ENCODE measurements around the gene STIM2.

Gene STIM2

GRCh38 chr4:27005501-27005900 is 144.9 kb downstream of the STIM2 start:
- DNase-seq (ENCODE audit: low spot score): no peak
- Histone ChIP-seq H3K4me3 (no peak overlapping the region), H3K27ac (no peak overlapping the region)
- TF ChIP-seq CTCF (IDR thresholded peaks at IDR 0.05): no peak

GRCh38 chr4:27005905-27006590 is 145.4 kb downstream of the STIM2 start:
- DNase-seq (ENCODE audit: low spot score): no peak
- no peak for TF ChIP-seq CTCF (IDR thresholded peaks at IDR 0.05)
- H3K4me3 ChIP-seq: no peak overlapping the region
- no peak overlapping the region for H3K27ac ChIP-seq

GRCh38 chr4:27006646-27007045 is 146.0 kb downstream of the STIM2 start:
- Histone ChIP-seq H3K27ac (no peak overlapping the region), H3K4me3 (no peak overlapping the region)
- no peak for DNase-seq (ENCODE audit: low spot score)
- TF ChIP-seq CTCF (IDR thresholded peaks at IDR 0.05): no peak

- no peak for TF ChIP-seq CTCF (IDR thresholded peaks at IDR 0.05)
- no peak for DNase-seq (ENCODE audit: low spot score)
- Histone ChIP-seq H3K27ac (no peak overlapping the region), H3K4me3 (no peak overlapping the region)
Measured at GRCh38 chr4:27007507-27007906, 146.9 kb downstream of the STIM2 start.

GRCh38 chr4:27008679-27009078 is 148.0 kb downstream of the STIM2 start:
- TF ChIP-seq CTCF (IDR thresholded peaks at IDR 0.05): no peak
- DNase-seq (ENCODE audit: low spot score): no peak
- Histone ChIP-seq H3K27ac (no peak overlapping the region), H3K4me3 (no peak overlapping the region)

GRCh38 chr4:27009539-27009938 is 148.9 kb downstream of the STIM2 start:
- Histone ChIP-seq H3K27ac (no peak overlapping the region), H3K4me3 (no peak overlapping the region)
- no peak for DNase-seq (ENCODE audit: low spot score)
- TF ChIP-seq CTCF (IDR thresholded peaks at IDR 0.05): no peak

GRCh38 chr4:27010334-27010940 is 149.8 kb downstream of the STIM2 start:
- Histone ChIP-seq H3K27ac (no peak overlapping the region), H3K4me3 (no peak overlapping the region)
- DNase-seq (ENCODE audit: low spot score): no peak
- TF ChIP-seq CTCF (IDR thresholded peaks at IDR 0.05): peak; percentile 74

Measured in coronary artery (tissue), 2 donors.